GM20431 (cell line): ENCODE measurements around the gene ERP27.

Experiments used
- in situ Hi-C: fragments of 300-500 bp; cut with MseI, MboI; formaldehyde crosslinking; loops from one replicate; pipeline ENCODE4 v1.15.0; 2020; ENCODE audit warnings: low sequenced_read_pairs; ENCODE audit not compliant: unreplicated experiment

Gene ERP27

DNA sequence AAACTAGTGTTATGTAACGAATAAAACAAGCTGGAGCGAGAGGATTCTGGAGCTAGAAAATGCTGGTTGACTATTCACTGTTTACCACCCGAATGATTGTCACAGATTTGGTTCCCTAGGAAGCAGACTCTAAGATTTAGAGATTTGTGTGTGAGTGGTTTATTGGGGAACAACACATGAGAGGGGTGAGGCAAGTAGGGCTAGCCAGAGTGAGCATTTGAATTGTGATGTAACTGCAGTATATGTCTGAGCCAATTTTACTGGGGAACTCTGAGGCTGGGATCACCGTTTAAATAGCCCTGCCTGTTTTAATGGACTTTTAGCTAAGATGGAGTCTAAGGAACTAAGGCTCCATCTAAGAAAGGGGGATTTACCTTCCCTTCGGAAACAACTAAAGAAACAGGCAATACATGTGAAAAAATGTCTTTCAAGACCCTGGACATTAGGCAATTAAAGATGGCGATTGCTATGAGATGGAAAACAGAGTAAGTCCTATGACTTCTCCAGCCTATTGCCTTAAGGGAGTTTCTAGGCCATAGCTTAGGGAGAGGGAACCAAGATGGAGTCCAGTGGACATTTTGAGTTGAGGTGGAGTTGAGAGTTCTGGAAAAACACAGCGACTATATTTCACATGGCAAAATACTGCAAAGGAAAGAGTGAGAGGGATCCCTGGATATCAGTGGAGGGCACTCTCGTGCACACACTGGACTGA lies 59.0 kb downstream of the ERP27 start:
- in situ Hi-C loops, result no loop called here

DNA sequence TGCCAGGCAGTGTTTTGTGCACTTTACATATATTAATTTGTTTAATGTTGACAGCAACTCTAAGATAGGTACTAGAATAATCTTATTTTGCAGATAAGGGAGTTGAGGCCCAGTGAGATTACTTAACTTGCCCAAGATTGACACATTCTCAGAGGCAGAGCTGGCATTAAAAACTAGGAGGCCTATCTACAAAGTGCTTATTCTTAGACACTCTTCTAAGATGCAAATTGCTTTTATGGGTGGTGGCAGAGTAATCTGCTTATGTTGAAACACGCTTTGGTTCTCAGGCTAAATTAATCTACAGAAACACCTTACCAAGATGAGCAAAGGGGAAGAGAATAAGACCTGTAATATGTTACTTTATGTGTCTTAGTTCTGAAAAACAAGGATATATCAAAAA lies 59.8 kb downstream of the ERP27 start:
- in situ Hi-C loops, result no loop called here

DNA sequence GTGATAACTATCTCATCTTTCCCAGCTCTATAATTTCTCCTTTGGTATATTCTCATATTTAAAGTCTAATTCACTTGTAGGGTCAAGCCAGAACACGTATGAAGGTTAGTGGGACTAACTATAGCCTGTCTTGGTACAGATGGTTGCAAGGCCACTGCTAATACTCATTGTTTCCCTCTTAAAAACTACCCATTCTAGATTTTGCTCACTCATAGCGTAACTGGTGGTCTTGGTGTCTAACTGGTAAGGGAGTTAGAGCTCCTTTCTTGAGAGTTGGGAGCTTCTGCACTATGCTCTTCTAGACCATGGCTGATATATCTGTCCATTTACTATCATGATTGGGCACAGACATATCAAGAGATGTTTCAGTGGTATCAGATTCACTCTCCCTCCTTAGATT lies 61.5 kb downstream of the ERP27 start:
- in situ Hi-C loops, result no loop called here

DNA sequence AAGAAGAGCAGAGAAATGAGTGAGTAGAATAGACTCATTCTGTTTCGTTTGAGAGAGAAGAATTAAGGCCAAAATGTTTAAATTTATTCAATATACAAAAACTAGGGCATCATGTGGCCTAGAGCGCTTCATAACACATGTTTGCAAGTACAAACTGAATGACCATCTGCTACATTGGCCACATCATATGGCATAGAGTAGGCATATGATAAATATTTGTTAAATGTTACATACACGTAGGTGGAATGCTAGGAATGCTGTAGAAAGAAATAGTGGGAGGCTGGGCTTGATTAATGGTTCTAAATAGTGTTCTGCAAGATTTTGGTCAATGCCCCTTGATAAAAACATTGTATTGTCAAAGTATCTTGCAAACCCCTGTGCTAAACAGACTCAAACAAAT lies 63.5 kb downstream of the ERP27 start:
- in situ Hi-C loops, result no loop called here

DNA sequence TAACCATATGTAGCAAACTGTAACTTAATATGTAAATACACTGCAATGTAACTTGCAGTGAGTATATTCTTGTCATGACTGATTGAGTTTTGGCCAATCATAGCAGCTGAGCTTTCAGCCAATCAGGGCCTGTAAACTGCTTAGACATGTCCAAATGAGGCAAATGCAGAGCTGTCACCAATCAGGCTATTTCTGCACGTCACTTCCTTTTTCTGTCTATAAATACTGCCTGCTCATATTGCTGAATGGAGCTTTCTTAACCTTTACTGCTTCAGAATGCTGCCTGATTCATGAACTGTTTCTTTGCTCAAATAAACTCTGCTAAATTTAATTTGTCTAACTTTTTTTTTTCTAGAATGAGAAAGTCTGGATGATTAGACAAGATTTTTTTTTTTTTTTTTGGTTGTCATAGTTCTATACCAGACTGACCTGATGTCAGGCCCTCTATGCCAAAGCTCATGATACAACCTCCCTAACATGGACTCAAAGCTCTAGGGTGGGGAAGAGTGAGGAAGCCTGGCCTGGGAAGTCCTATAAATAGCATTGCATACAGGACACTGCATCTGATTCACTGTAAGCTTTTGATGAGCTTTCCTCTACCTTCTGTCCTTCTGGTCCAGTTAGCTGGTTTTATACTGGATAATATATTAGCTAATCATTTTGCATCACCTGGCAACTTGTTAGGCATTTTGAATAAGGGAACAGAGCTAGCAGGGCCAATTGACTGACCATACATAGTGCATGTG lies 64.7 kb downstream of the ERP27 start:
- in situ Hi-C loops, result no loop called here

DNA sequence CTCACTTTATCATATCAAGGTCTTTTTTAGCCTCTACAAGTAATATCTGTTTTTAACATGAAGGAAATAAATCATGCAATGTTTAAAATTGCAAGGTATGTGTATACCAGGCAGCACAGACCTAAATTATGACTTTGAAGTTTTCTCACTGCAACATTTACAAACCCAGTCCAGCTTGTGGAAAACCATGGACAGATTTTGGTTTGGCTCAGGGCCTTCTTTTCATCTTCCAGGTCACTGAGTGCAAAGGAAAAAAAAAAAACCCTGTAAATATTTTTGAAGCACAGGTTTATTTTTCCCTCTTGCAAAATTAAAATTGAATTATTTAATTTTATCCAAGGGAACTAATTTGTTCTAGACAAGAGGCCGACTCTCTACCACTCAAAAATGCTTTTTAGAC lies 66.5 kb downstream of the ERP27 start:
- in situ Hi-C loops, result no loop called here

DNA sequence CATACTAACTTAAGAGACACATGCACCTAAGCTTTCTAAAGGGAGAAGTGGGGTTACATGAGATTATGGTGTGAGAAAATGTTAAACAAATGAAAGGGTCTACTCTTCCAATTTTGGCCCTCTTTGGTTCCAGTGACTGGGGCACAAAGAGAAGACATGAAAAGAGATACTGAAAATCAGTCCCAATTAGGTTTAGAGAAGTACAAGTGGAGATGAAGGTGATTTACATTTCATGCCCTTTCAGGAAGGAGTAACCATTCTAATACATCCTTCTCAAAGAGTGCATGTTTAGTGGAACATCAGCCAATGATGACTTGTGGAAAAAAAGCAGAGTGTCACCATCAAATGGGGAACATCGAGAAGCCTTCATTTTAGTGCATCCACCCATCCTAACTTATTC lies 67.1 kb downstream of the ERP27 start:
- in situ Hi-C loops, result no loop called here

DNA sequence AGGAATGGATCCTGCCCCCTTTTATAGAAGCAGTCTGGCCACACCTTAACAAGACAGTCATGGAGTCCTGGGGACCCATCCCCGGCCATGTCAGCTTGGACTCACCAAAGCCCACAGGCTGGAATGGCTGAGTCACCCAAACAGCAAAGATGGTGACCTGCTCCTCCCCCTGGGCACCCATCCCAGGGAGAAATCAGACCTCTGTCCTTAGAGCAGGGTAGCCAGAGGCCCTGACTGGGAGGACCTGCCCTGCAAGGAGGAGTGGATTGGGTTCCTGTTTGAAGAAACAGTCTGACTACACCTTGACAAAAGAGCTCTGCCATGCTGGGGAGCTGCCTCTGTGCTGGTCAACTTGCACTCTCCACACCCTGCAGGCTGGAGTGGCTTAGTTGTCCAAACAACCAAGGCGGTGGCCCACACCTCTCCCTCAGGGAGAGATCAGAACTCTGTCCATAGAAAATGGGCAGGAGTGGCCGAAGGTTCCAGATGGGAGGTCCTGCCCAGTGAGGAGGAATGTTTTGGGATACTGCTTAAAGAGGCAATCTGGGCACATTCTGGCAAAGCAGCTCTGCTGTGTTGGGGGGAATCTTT lies 69.3 kb downstream of the ERP27 start:
- in situ Hi-C loops, result no loop called here
